Heart left ventricle (tissue), 13 donors: Measurements from ENCODE around the gene XYLT1.

Source experiments
- CTCF ChIP-seq, 12 donors: fragments of 200-600 bp; sonication (generic) in 4 of 12; IDR thresholded peaks; one replicate each; pipeline versions ENCODE4 v1.5.0 to v1.8.0; 2018 to 2022; ENCODE audit warnings: antibody characterized with exemption in 12 of 12, mild to moderate bottlenecking in 5 of 12
- POLR2A ChIP-seq, 2 donors: fragments of 450-650 bp; IDR thresholded peaks; one replicate each; pipeline ENCODE4 v1.6.1; 2017; ENCODE audit warnings: antibody characterized with exemption in 2 of 2, mild to moderate bottlenecking in 2 of 2, moderate library complexity in 2 of 2
- donor health status: ischemic (EF 13 %, LVEDD 7.1; RV severe dilation, severe dysfunction).
- donor health status: DM: no; HTN: yes; CAD: no.
- donor health status: DM: no; HTN: no; CAD: no.
- donor health status: ischemic (EF 25% LVEDD 6.9; RV normal size, moderate dysfunction).
- donor health status: ischemic (EF 25% LVEDD 5.7; RV mildly dilated, moderate dysfunction).
- donor health status: ischemic (EF 35%, LVEDD 5.7; RV mildly dilated, moderate dysfunction).
- donor health status: nonischemic (EF 11% LVEDD 7.7; RV severe dilation, severe dysfunction).
- donor health status: DM: yes; HTN: yes; CAD: no.
- donor health status: PGD.
- donor health status: ischemic (EF 29% LVEDD 5.4; RV normal size, mild dysfunction).
- donor health status: nonischemic (EF 23%, LVEDD 6.1; RV moderate dilation, normal function).

GRCh38 chr16:17252064-17252463, 218.7 kb downstream of the XYLT1 start:
- TF ChIP-seq CTCF (IDR thresholded peaks at IDR 0.05): no peak
- TF ChIP-seq POLR2A (IDR thresholded peaks at IDR 0.05): no peak
